GM18909 (cell line): ENCODE measurements around the gene VEPH1.

Experiments
- ATAC-seq: cut with Tn5 transposase; IDR thresholded peaks from one replicate; pipeline ENCODE4 v1.9.1; 2021; ENCODE audit warnings: mild to moderate bottlenecking; ENCODE audit not compliant: unreplicated experiment, poor library complexity

The VEPH1 gene

DNA sequence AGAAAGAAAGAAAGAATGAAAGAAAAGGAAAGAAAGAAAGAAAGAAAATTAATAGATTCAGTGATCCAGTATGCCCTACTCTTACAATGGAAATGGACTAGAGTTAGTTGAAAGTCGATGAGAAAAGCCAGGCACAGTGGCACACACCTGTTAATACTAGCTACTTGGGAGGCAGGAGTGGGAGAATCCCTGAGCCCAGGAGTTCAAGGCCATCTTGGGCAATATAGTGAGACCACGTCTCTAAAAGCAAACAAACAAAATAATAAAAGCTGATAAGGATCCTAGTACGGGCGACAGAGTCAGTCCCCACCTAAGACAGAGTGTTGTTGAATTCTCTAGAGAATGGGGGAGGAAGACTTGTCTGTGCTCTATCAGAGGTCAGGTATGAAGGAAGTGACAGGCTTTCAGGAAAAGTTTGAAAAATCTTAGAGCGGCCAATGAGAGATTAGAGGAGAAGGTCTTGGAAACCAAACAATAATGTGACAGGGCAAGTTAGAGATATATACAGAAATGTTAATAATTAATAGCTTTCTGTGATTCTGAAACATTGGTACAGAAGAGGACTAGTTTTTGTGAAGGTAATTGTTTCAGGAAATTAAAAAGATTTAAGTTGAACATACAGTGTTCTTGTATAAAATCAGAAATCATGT is 184.5 kb downstream of the VEPH1 start:
- no peak for ATAC-seq

DNA sequence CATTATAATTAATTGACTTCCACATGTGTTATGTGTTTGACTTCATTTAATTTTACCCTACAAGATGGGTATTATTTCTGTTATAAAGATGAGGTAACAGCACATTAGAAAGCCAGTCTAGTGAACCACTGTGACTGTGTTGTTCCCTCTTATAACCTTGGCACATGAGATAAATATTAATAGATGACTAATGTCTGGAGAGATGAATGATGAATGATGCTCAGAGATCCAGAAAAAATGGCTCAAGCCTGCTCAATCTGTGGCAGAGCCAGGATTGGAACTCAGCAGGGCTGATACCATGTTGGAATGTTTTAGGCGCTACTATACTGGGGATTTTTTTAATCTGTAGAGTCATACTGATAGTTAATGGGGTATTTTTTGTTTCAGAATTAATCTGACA is 185.3 kb downstream of the VEPH1 start:
- ATAC-seq = no peak

- no peak for ATAC-seq
Measured at GRCh38 chr3:157313186-157313585, 190.0 kb downstream of the VEPH1 start.

GRCh38 chr3:157312376-157312745 is 190.9 kb downstream of the VEPH1 start:
- no peak for ATAC-seq

DNA sequence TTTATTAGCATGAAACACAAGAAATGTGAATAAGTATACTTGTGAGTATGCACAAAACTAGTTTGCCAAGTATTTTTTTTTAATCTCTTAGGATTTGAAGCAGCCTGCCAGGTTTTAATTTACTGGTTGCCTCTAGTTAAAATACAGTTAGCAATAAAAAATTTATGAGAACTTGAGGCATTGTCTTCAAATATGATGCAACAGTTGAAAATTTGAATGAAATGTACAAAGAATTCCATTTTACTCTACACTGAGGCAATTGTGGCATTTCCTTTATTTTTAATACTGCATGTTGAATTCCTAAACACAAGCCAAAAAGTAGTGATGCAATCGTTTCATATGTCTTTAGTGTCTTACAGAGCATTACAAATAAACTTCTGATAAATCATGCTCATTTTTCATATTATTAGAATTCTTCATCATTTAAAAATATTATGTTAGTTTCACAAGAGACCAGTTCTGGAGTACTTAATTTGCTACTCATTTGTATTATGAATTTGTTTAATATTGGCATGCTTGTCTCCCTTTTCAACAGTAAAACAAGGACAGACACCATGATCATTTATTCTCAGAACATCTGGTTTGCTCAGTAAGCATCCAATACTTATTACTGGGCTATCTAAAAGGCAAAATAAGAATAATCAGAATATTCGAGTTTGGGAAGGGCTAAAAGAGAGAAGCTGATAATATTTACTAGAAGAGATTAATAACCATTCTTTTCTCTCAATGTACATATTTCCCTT is 191.4 kb downstream of the VEPH1 start:
- no peak for ATAC-seq

DNA sequence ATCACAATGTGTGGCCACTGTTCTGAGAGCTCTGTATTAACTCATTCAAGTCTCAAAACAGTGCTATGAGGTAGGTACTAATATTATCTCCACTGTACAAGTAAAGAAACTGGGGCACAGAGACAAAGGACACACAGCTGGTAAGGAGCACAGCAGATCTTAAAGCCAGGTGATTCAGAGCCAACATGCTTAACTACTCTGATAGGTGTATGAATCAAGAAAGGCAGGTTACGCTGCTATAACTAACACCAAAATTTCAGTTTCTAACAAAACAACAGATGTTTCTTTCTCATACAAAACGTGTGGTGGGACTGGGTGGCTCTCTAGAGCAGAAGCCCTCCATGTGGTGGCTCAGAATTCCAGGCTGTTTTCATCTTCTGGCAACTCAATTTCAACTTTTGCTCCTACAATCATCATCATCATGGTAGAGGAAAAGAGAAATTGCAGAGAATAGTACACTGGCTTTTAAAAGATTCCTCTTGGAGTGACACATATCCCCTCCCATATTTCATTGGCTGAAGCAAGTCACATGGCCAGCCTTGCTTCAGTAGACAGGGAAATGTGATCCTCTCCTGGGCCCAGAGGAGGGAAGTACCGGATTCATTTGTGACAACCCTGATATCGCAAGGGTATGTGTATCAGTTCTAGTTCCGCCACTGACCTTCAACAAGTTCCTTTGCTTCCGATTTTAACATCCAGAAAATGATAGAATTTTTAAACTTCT is 192.7 kb downstream of the VEPH1 start:
- no peak for ATAC-seq

DNA sequence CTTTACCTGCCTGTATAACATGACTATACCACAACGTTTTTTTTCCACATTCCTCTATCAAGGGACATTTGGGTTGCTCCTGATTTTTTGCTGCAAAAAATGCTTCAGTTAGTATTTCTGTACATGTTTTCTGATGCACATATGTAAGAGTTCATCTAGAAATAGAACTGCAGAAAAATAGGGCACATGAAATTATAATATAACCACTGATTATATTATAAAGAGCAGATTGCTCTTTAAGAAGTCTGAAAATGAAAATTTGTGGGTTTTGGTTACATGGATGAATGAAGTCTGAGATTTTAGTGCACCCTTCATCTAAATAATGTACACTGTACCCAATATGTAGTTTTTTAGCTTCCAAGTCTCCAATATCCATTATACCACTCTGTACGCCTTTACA is 196.7 kb downstream of the VEPH1 start:
- no peak for ATAC-seq

DNA sequence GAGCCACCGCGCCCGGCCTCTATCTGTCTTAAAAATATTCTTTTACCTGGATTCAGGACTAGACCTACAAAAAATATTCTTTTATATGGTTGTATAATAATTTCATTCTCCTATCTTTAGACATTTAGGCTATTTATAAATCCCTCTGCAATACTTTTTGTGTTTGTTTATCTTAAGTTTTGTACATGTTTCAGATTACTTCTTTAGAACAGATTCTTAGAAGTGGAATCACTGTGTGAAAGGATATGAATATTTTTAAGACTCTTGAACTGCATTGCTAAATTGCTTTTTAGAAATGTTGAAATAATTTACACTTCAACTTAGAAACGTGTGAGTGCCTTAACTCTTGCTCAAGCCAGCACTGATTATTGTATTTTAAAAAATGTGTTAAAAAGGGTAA is 197.8 kb downstream of the VEPH1 start:
- ATAC-seq = no peak

DNA sequence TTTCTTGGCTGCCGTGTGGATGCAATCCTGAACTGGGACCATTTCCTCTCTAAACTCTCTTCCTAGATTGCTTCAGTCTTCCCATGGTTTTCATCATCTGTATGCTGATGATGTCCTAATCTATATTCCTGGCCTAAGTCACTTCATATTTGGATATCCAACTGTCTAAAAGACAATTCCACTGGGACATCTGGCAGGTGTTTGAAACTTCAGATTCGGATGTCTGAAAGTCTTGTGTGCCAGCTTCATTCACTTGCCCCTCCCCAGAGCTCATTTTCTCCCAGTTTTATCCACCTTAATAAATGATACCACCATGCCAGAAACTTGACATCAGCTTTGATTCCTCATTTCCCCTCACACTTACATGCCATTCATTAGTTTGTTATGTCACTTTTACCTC is 201.5 kb downstream of the VEPH1 start:
- ATAC-seq = no peak

- ATAC-seq = no peak
Measured at GRCh38 chr3:157300981-157301663, 202.1 kb downstream of the VEPH1 start.

DNA sequence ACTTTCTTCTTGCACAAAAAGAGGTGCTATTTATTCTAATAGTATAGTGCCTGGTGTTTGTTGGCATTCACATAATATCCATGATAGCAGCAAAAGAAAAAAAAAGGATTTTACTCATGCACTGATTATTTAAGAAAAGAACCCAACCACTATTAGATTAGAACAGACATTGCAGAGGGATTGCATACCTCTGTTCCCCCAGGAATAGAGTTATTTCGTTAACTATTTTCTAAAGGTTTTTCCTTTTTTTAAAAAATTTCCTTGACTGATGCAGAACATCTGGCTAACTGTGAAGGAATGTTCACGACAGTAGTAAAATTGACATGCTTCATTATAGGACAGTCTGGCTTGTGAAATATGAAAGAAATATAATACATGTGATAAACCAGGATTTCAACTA is 203.1 kb downstream of the VEPH1 start:
- no peak for ATAC-seq

DNA sequence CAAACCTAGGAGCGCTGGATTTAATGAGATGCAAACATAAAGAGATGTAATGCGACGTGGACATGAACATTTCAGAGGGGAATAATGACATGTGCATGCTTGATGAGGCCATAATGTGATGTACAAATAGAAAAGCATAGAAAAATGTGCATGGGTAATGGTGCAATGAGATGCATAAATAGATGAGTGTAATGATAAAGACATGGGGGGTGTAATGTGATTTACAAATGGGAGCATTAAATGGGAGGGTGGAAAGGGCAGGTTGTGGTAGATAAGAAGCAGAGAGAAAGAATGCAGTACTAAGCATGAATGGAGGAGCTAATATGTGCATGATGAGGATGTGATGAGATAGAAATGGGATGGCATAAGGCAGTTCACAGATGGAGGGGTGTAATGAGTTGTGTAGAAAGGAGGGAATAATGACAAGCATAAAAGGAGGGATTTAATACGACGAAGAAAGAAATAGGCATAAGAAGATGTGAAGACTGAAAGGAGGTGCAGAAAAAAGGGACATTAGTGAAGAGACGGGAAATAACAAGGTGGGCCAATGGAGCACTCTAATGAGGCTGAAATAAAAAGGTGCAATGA is 205.8 kb downstream of the VEPH1 start:
- ATAC-seq = no peak

DNA sequence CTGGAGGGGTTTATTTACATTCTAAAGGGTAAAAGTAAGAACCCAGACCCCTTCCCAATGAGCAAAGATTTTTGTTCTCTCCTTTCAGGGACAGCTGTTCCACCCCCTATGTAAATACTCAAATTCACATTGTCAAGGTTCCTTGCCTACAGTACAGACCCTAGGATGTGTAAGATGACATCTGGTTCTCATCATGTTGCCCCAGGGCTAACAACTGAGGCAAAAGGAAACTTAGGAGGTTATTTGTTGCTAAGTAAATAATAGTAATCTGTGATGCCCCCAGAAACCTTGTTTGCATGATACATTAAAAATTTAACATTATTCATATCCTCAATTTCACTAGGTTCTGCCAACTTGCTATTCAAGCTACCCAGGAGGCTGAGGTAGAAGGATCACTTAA is 208.3 kb downstream of the VEPH1 start:
- no peak for ATAC-seq

DNA sequence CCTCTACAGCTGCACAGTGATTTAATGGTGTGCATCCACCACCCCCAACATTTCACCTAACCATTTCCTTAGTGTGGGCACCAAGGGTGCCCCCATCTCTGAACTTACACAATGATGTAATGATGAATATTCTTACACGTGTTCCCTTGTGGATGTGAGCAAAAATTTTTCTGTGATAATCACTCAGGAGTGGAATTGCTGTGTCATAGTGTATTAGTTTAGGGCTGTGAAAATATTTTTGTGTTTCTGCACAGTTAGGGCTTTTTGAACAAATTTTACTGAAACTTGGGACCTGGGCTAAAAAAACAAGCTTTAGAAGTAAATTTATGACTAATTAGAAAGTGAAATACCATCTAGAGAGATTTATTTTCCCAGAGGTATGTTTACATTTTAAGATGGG is 208.7 kb downstream of the VEPH1 start:
- ATAC-seq = no peak

DNA sequence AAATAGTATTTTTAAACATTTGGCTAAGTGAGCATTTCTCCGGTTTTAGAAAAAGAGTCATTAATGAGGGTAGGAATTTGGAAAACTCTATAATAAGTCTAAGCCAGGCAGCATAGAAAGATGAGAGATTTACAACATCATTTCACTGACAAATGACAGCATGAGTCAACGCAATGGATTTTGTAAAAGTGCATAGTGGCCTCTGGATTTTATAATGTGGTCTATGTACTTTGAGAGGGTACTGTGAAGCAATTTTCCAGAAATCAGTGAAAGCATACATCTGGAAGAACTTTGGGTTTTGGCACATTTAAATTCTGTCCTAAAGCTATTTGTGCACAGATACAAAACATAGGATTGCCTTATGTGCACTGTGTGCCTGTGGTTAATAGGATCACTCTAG is 212.4 kb downstream of the VEPH1 start:
- ATAC-seq = no peak

GRCh38 chr3:157285966-157286365 is 217.2 kb downstream of the VEPH1 start:
- ATAC-seq = no peak

DNA sequence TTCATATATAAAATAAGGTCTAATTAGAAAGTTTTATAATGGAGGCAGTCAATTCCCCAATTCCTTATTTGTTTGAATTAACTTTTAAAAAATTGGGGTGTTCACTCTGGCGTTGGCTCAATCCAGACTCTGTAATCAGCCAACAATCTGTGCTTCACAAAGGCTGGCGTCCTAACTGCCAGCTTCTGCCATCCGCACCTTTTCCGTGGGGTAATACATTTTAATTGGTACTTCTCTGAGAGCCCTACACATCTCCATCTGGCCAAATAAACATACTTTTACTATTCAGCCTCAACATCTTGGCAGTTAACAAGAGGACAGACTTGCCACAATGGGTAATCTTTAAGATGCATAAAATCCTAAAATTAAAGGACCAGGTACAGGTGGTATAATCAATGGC is 218.1 kb downstream of the VEPH1 start:
- no peak for ATAC-seq

DNA sequence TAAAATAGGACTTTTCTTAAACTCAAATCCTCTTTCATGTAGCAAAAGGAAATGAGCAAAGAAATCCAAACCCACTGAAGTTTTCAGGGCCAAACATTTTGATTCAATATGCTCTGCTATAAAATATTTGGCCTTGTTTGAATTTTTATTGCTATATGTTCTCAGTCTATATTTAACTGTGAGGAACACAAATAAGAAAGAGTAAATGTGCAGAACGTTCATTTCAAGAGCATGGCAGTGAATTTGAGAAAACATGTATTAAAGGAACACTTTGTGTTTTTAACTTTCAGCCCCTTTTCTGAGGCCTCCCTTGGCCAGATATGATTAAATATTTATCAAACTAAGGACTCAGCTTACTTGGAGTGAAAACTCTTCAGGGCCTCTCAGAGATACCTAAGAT is 218.5 kb downstream of the VEPH1 start:
- no peak for ATAC-seq

GRCh38 chr3:157282261-157283191 is 220.7 kb downstream of the VEPH1 start:
- ATAC-seq = no peak

GRCh38 chr3:157280786-157281185 is 222.4 kb downstream of the VEPH1 start:
- no peak for ATAC-seq
